Measurements from ENCODE around the gene DPH7.

GRCh38 chr9:137586854-137587253, 8.1 kb upstream of the DPH7 start:
- TF ChIP-seq CTCF (IDR thresholded peaks at IDR 0.05 in 8 of 11, conservative IDR thresholded peaks at IDR 0.05 in 3 of 11) (no peak), POLR2A (IDR thresholded peaks at IDR 0.05) (no peak), POLR2AphosphoS5 (IDR thresholded peaks at IDR 0.05) (no peak)

Measured in spleen (tissue), 7 donors.